GM12878 (cell line): ENCODE data around the gene INO80. TPM values are rescaled to one million over a fixed set of nuclear protein-coding genes. Genes with fewer than 3 reads are reported as not detected.

ENCODE experiments used
- ATAC-seq: fragments of 200-7000 bp; cut with Tn5 transposase; 3 replicates; pipeline ENCODE4 v1.9.1; 2020; ENCODE audit warnings: mild to moderate bottlenecking, moderate library complexity
- BruUV-seq: library from RNA; stranded (reverse); fragments of 400-500 nt; replicated peaks from 2 replicates; lab custom pipeline; 2021; lab: Mats Ljungman, UMichigan
- CTCF ChIA-PET: fragments of 300-600 bp; sonication (Branson Sonifier 250); formaldehyde crosslinking; extraction: SDS; loops from one replicate; lab custom pipeline; 2021; ENCODE audit warnings: inconsistent platforms; lab: Yijun Ruan, JAX
- POLR2A ChIA-PET: fragments of 350-600 bp; formaldehyde crosslinking; extraction: SDS; loops from one replicate; lab custom pipeline; 2021; ENCODE audit warnings: inconsistent platforms; lab: Charles Lee
- RAD21 ChIA-PET: fragments of 300-600 bp; sonication (Branson Sonifier 250); formaldehyde crosslinking; loops from one replicate; lab custom pipeline; 2023; ENCODE audit warnings: antibody characterized with exemption; ENCODE audit not compliant: unreplicated experiment; lab: Charles Lee
- SMC1A ChIA-PET: fragments of 300-600 bp; sonication (Branson Sonifier 250); formaldehyde crosslinking; loops from one replicate; lab custom pipeline; 2023; ENCODE audit not compliant: unreplicated experiment, uncharacterized antibody; lab: Charles Lee
- DNase-seq: peaks from one replicate; pipeline ENCODE4 v3.0.0-alpha.2; 2011; ENCODE audit warnings: low read depth, low spot score
- FAIRE-seq: peaks from 3 replicates; lab custom pipeline; 2011; peaks lifted over from hg19 to GRCh38; lab: Jason Lieb, UNC
- H2AFZ ChIP-seq: 2 replicates; pipeline ENCODE4 v1.6.0; 2011; ENCODE audit warnings: low read depth, low read length, control low read depth; ENCODE audit not compliant: control insufficient read depth
- H3K27ac ChIP-seq: 2 replicates; pipeline ENCODE4 v1.5.1; 2011; ENCODE audit warnings: control low read depth; ENCODE audit not compliant: control insufficient read depth, insufficient read depth
- H3K27me3 ChIP-seq, 2 experiments: replicated peaks in 1 of 2; 2 replicates each; pipeline versions ENCODE4 v1.6.0 to v1.6.1; 2011; ENCODE audit warnings: low read length in 1 of 2; ENCODE audit not compliant: control insufficient read depth in 2 of 2, insufficient read depth in 2 of 2
- H3K36me3 ChIP-seq, 2 experiments: 2 replicates each; pipeline ENCODE4 v1.5.1; 2011; ENCODE audit warnings: low read length in 1 of 2; ENCODE audit not compliant: control insufficient read depth in 2 of 2, insufficient read depth in 2 of 2
- H3K4me1 ChIP-seq: 2 replicates; pipeline ENCODE4 v1.6.1; 2011; ENCODE audit warnings: mild to moderate bottlenecking, low read length, moderate library complexity, mixed read lengths; ENCODE audit not compliant: control insufficient read depth, insufficient read depth
- H3K4me2 ChIP-seq: 2 replicates; pipeline ENCODE4 v1.6.0; 2011; ENCODE audit warnings: control low read depth; ENCODE audit not compliant: control insufficient read depth, insufficient read depth
- H3K4me3 ChIP-seq: fragments of 200-600 bp; sonication (generic); 2 replicates; pipeline ENCODE4 v1.5.1; 2016
- H3K79me2 ChIP-seq: 2 replicates; pipeline ENCODE4 v1.6.0; 2011; ENCODE audit warnings: low read length; ENCODE audit not compliant: control insufficient read depth, insufficient read depth
- H3K9ac ChIP-seq: 2 replicates; pipeline ENCODE4 v1.8.0; 2011; ENCODE audit warnings: low read length, control low read depth, mixed read lengths; ENCODE audit not compliant: control insufficient read depth, insufficient read depth
- H3K9me3 ChIP-seq: replicated peaks from 3 replicates; pipeline ENCODE4 v1.5.1; 2011; ENCODE audit warnings: mild to moderate bottlenecking, low read length; ENCODE audit not compliant: control insufficient read depth, insufficient read depth
- H4K20me1 ChIP-seq: 2 replicates; pipeline ENCODE4 v1.6.0; 2011; ENCODE audit not compliant: control insufficient read depth, insufficient read depth
- ATF7 ChIP-seq: fragments of 450-650 bp; IDR thresholded peaks from 2 replicates; pipeline ENCODE4 v1.6.1; 2016; ENCODE audit warnings: low read depth, mild to moderate bottlenecking
- CBX3 ChIP-seq: fragments of 200-600 bp; sonication (generic); IDR thresholded peaks from 2 replicates; pipeline ENCODE4 v1.6.1; 2016; ENCODE audit warnings: low read depth, borderline replicate concordance
- EZH2 ChIP-seq: IDR thresholded peaks from 2 replicates; pipeline ENCODE4 v1.6.1; 2012; ENCODE audit warnings: low read depth, mild to moderate bottlenecking, control low read depth, inconsistent platforms, low read length, borderline replicate concordance; ENCODE audit not compliant: control insufficient read depth
- KLF5 ChIP-seq: fragments of 450-650 bp; IDR thresholded peaks from 2 replicates; pipeline ENCODE4 v1.6.1; 2014; ENCODE audit warnings: mild to moderate bottlenecking; ENCODE audit not compliant: partially characterized antibody
- MYC ChIP-seq: IDR thresholded peaks from 2 replicates; pipeline ENCODE4 v1.6.1; 2011; ENCODE audit warnings: mild to moderate bottlenecking, low read length, moderate library complexity, inconsistent platforms; ENCODE audit not compliant: insufficient read depth, insufficient replicate concordance, insufficient read length, severe bottlenecking
- NFXL1 ChIP-seq: fragments of 450-650 bp; IDR thresholded peaks from 2 replicates; pipeline ENCODE4 v1.6.1; 2017; ENCODE audit warnings: antibody characterized with exemption, mild to moderate bottlenecking, borderline replicate concordance
- NFYA ChIP-seq: IDR thresholded peaks from 2 replicates; pipeline ENCODE4 v1.6.1; 2011; ENCODE audit warnings: low read depth, mild to moderate bottlenecking, low read length, improper control_type of control experiment, borderline replicate concordance
- TCF7 ChIP-seq: IDR thresholded peaks from 2 replicates; pipeline ENCODE4 v1.6.1; 2014; ENCODE audit warnings: antibody characterized with exemption, borderline replicate concordance
- YY1 ChIP-seq: IDR thresholded peaks from 2 replicates; pipeline ENCODE4 v1.6.1; 2011; ENCODE audit warnings: low read depth, mild to moderate bottlenecking, low read length
- ZNF622 ChIP-seq: fragments of 450-650 bp; IDR thresholded peaks from 2 replicates; pipeline ENCODE4 v1.6.1; 2017; ENCODE audit warnings: mild to moderate bottlenecking, inconsistent platforms
- WGBS: methylation state at CpG from one replicate; pipeline ENCODE4 v1.1.6; 2016; ENCODE audit warnings: low lambda C conversion rate; ENCODE audit not compliant: insufficient replicate concordance, insufficient coverage; ENCODE audit errors: missing lambda C conversion rate; 5-methylcytosine and 5-hydroxymethylcytosine counted together
- in situ Hi-C: fragments of 300-500 bp; cut with MboI; formaldehyde crosslinking; loops from 9 replicates; pipeline ENCODE4 v1.14.3; 2018; ENCODE audit warnings: mixed read lengths
- intact Hi-C: fragments of 100-400 bp; cut with micrococcal nuclease; formaldehyde crosslinking; loops from one replicate; pipeline ENCODE4 v1.14.2; 2022; ENCODE audit not compliant: unreplicated experiment
- polyA plus RNA-seq, 11 experiments: library from polyadenylated mRNA; depleted of rRNA in 4 of 11; unstranded in 6 of 11; stranded (reverse) in 5 of 11; fragments of >200 nt; fragmentation: Nextera tagmentation in 4 of 11; fragmentation: Illumina TruSeq in 1 of 11; extraction: Ambion mirVana in 4 of 11; extraction: Trizol in 1 of 11; gene quantifications; 1 replicate in 1 of 11; 2 replicates in 10 of 11; pipeline versions ENCODE4 v1.2.1 to v1.2.3, GENCODE V29; 2011 to 2016; ENCODE audit warnings: inconsistent platforms in 2 of 11, missing spikeins in 2 of 11, low read depth in 1 of 11
- total RNA-seq, 4 experiments: library from RNA; depleted of rRNA in 3 of 4; stranded (reverse); fragments of >200 nt in 3 of 4; fragmentation: Illumina TruSeq in 1 of 4; extraction: Trizol in 1 of 4; gene quantifications; 2 replicates each; pipeline versions ENCODE4 v1.2.1 to v1.2.3, GENCODE V29; 2013 to 2021
- TF ChIP-seq, protein P1 (sequence below): IDR thresholded peaks from 2 replicates; pipeline ENCODE4 v1.6.1; 2011; ENCODE audit warnings: low read depth, mild to moderate bottlenecking, low read length, moderate library complexity, borderline replicate concordance; ENCODE audit errors: extremely low read depth
- TF ChIP-seq, protein P2 (sequence below): IDR thresholded peaks from 2 replicates; pipeline ENCODE4 v1.6.1; 2011; ENCODE audit warnings: borderline replicate concordance, low read depth, mild to moderate bottlenecking, moderate library complexity, mixed read lengths, low read length; ENCODE audit not compliant: insufficient read depth; ENCODE audit errors: extremely low read length

INO80 gene
- total and polyA plus RNA-seq, 10 of the 15 experiments (the other 5 are each of a cell fraction or from before 2014, with no cell fraction given), result 4.5 to 25.0 (median 14.2) TPM

DNA sequence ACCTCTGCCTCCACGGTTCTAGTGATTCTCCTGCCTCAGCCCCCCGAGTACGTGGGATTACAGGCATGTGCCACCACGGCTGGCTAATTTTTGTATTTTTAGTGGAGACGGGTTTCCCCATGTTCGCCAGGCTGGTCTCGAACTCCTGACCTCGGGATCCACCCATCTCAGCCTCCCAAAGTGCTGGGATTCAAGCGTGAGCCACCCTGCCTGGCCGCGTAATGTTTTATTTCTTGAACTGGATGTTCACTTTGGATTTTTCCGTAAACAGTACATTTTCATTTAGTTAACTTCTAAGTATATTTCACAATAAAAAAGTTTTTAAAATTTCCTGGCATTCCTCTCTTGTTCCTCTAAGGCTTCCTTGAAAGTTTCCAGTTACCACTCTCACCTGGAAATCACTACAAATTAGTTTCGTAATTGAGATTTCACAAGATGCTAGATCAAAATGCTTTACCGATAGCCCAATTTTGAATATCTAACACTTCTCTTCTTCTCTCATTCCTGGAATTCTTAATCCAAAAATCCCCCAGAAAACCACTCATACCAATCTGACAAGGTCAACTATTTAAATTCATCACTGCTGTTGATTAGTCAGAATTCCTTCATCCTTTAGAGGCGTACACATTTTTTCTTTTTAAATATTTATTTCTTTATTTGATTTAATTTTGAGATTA is 44.7 kb upstream of the INO80 start:
- H3K79me2 ChIP-seq, result no peaks in the 10 kb centered on the region
- BruUV-seq, result no TSS peak
- CTCF ChIA-PET, result no interaction called here
- no peak for TF ChIP-seq NFXL1
- TF ChIP-seq ZNF622, result no peak
- no peak for TF ChIP-seq MYC
- TF ChIP-seq, protein P1, sequence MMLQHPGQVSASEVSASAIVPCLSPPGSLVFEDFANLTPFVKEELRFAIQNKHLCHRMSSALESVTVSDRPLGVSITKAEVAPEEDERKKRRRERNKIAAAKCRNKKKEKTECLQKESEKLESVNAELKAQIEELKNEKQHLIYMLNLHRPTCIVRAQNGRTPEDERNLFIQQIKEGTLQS, result no peak
- TF ChIP-seq, protein P2, sequence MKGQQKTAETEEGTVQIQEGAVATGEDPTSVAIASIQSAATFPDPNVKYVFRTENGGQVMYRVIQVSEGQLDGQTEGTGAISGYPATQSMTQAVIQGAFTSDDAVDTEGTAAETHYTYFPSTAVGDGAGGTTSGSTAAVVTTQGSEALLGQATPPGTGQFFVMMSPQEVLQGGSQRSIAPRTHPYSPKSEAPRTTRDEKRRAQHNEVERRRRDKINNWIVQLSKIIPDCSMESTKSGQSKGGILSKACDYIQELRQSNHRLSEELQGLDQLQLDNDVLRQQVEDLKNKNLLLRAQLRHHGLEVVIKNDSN, result no peak
- no peak for TF ChIP-seq ATF7
- no peak for TF ChIP-seq EZH2
- no peak for TF ChIP-seq YY1
- no peak for TF ChIP-seq KLF5
- no peak for TF ChIP-seq TCF7
- TF ChIP-seq CBX3, result no peak
- no peak for TF ChIP-seq NFYA
- in situ Hi-C loops (no loop called here), intact Hi-C loops (no loop called here)
- H2AFZ ChIP-seq, result no peak overlapping the region
- DNase-seq, result no peak
- no peak overlapping the region for H3K4me3 ChIP-seq
- ATAC-seq, result no peak
- POLR2A ChIA-PET, result no interaction called here
- WGBS, result 48% methylated on average over 15 of the region's 15 CpGs
- no peaks in the 10 kb centered on the region for H3K9me3 ChIP-seq
- no peaks in the 10 kb centered on the region for H3K36me3 ChIP-seq
- H4K20me1 ChIP-seq, result no peaks in the 10 kb centered on the region
- SMC1A ChIA-PET, result no interaction called here
- H3K27ac ChIP-seq, result no peak overlapping the region
- no peak for FAIRE-seq
- RAD21 ChIA-PET, result no interaction called here
- H3K9ac ChIP-seq, result no peak overlapping the region
- no peak overlapping the region for H3K4me2 ChIP-seq
- H3K4me1 ChIP-seq, result no peaks in the 10 kb centered on the region
- no peaks in the 10 kb centered on the region for H3K27me3 ChIP-seq
